SK-N-SH (cell line): Measurements from ENCODE around the gene CHD5. TPM values are rescaled to one million over a fixed set of nuclear protein-coding genes. Genes with fewer than 3 reads are reported as not detected.

Experiments
- CTCF ChIA-PET: fragments of 300-600, 350-600 bp; formaldehyde crosslinking; extraction: SDS; loops from one replicate; lab custom pipeline; 2021; lab: Yijun Ruan, JAX
- POLR2A ChIA-PET: fragments of 350-600 bp; sonication (Branson Sonifier 250); formaldehyde crosslinking; extraction: SDS; loops from one replicate; lab custom pipeline; 2020; ENCODE audit warnings: antibody characterized with exemption, inconsistent platforms; lab: Yijun Ruan, JAX
- DNase-seq: peaks from one replicate; pipeline ENCODE4 v3.0.0; 2012
- H2AFZ ChIP-seq: fragments of 200-600 bp; sonication (generic); 2 replicates; pipeline ENCODE4 v1.8.1; 2016; ENCODE audit warnings: antibody characterized with exemption, mild to moderate bottlenecking, low read depth
- H3F3A ChIP-seq: fragments of 200-600 bp; sonication (generic); replicated peaks from 2 replicates; pipeline ENCODE3; 2016; ENCODE audit warnings: antibody characterized with exemption, mild to moderate bottlenecking; ENCODE audit not compliant: insufficient read depth
- H3K27ac ChIP-seq, 2 experiments: fragments of 200-500 bp in 1 of 2; fragments of 200-600 bp in 1 of 2; sonication (Bioruptor generic) in 1 of 2; sonication (generic), shearing (Covaris generic) in 1 of 2; 2 replicates each; pipeline versions ENCODE4 v1.5.1 to v1.6.1; 2014 to 2016; ENCODE audit warnings: low read depth in 2 of 2, inconsistent platforms in 1 of 2, low read length in 1 of 2, mild to moderate bottlenecking in 1 of 2, mixed read lengths in 1 of 2
- H3K27me3 ChIP-seq: fragments of 200-600 bp; sonication (generic), shearing (Covaris generic); 2 replicates; pipeline ENCODE4 v1.6.1; 2016; ENCODE audit warnings: mixed run types; ENCODE audit not compliant: insufficient read depth
- H3K36me3 ChIP-seq, 2 experiments: fragments of 200-500 bp in 1 of 2; fragments of 200-600 bp in 1 of 2; sonication (Bioruptor generic) in 1 of 2; sonication (generic) in 1 of 2; replicated peaks in 1 of 2; 2 replicates each; pipeline versions ENCODE3 to v1.5.1; 2014 to 2016; ENCODE audit warnings: low read length in 1 of 2, mild to moderate bottlenecking in 1 of 2; ENCODE audit not compliant: insufficient read depth in 2 of 2, control insufficient read depth in 1 of 2
- H3K4me1 ChIP-seq, 2 experiments: fragments of 200-500 bp in 1 of 2; fragments of 200-600 bp in 1 of 2; sonication (Bioruptor generic) in 1 of 2; sonication (generic), shearing (Covaris generic) in 1 of 2; 2 replicates each; pipeline versions ENCODE4 v1.5.1 to v1.6.1; 2014 to 2016; ENCODE audit warnings: low read depth in 1 of 2, low read length in 1 of 2, mixed run types in 1 of 2; ENCODE audit not compliant: insufficient read depth in 2 of 2, control insufficient read depth in 1 of 2
- H3K4me2 ChIP-seq: fragments of 200-600 bp; sonication (generic), shearing (Covaris generic); 2 replicates; pipeline ENCODE4 v1.6.1; 2017; ENCODE audit warnings: mixed run types
- H3K4me3 ChIP-seq, 2 experiments: fragments of 200-500 bp in 1 of 2; fragments of 200-600 bp in 1 of 2; sonication (Bioruptor generic) in 1 of 2; sonication (generic), shearing (Covaris generic) in 1 of 2; 2 replicates each; pipeline versions ENCODE4 v1.5.1 to v1.8.1; 2014 to 2016; ENCODE audit warnings: low read depth in 2 of 2, inconsistent platforms in 1 of 2, low read length in 1 of 2, mild to moderate bottlenecking in 1 of 2, mixed read lengths in 1 of 2, moderate library complexity in 1 of 2
- H3K79me2 ChIP-seq: fragments of 200-600 bp; sonication (generic); 2 replicates; pipeline ENCODE4 v1.8.1; 2017; ENCODE audit warnings: mild to moderate bottlenecking; ENCODE audit not compliant: insufficient read depth
- H3K9ac ChIP-seq: fragments of 200-600 bp; sonication (generic); 2 replicates; pipeline ENCODE4 v1.6.1; 2017; ENCODE audit warnings: mixed run types
- H3K9me2 ChIP-seq: fragments of 200-600 bp; sonication (generic); 2 replicates; pipeline ENCODE4 v1.6.1; 2017; ENCODE audit warnings: mixed run types
- H3K9me3 ChIP-seq: fragments of 200-600 bp; sonication (generic); 2 replicates; pipeline ENCODE4 v1.6.1; 2017; ENCODE audit warnings: mixed run types, mild to moderate bottlenecking, moderate library complexity
- H4K20me1 ChIP-seq: fragments of 200-600 bp; sonication (generic); 2 replicates; pipeline ENCODE4 v1.6.1; 2017; ENCODE audit warnings: mild to moderate bottlenecking, mixed run types; ENCODE audit not compliant: insufficient read depth
- EP300 ChIP-seq, 2 experiments: IDR thresholded peaks; 2 replicates each; pipeline versions ENCODE4 v1.4.0 to v1.6.1; 2012; ENCODE audit warnings: borderline replicate concordance in 1 of 2, low read depth in 1 of 2, low read length in 1 of 2
- FOXJ3 ChIP-seq: sonication (generic); formaldehyde crosslinking; IDR thresholded peaks from 2 replicates; pipeline ENCODE4 v1.5.1; 2020; ENCODE audit warnings: mild to moderate bottlenecking, missing genetic modification reagents
- GATA2 ChIP-seq: sonication (generic); formaldehyde crosslinking; IDR thresholded peaks from 2 replicates; pipeline ENCODE4 v1.5.0; 2020; ENCODE audit warnings: mild to moderate bottlenecking, missing genetic modification reagents
- JUND ChIP-seq: IDR thresholded peaks from 2 replicates; pipeline ENCODE4 v1.4.0; 2012
- MEF2A ChIP-seq: IDR thresholded peaks from 2 replicates; pipeline ENCODE4 v1.4.0; 2012; ENCODE audit warnings: low read depth, borderline replicate concordance
- RAD21 ChIP-seq: IDR thresholded peaks from 2 replicates; pipeline ENCODE4 v1.6.1; 2012; ENCODE audit warnings: mild to moderate bottlenecking, low read length
- RFX5 ChIP-seq: IDR thresholded peaks from 2 replicates; pipeline ENCODE4 v1.6.1; 2012; ENCODE audit warnings: mild to moderate bottlenecking, improper control_type of control experiment, low read length
- SIN3A ChIP-seq: IDR thresholded peaks from 2 replicates; pipeline ENCODE4 v1.6.1; 2012; ENCODE audit warnings: low read depth, mild to moderate bottlenecking, low read length, moderate library complexity, borderline replicate concordance
- SMC3 ChIP-seq: IDR thresholded peaks from 2 replicates; pipeline ENCODE4 v1.6.1; 2012; ENCODE audit warnings: low read depth, low read length, improper control_type of control experiment
- WGBS: methylation state at CpG from one replicate; pipeline ENCODE4 v1.1.6; 2017; ENCODE audit warnings: low lambda C conversion rate; 5-methylcytosine and 5-hydroxymethylcytosine counted together
- polyA plus RNA-seq, 3 experiments: library from polyadenylated mRNA; depleted of rRNA; stranded (reverse); fragments of >200 nt; gene quantifications; 2 replicates each; pipeline ENCODE4 v1.2.3, GENCODE V29; 2012
- TF ChIP-seq, protein P1 (sequence below): IDR thresholded peaks from 2 replicates; pipeline ENCODE4 v1.4.0; 2012; ENCODE audit warnings: low read depth
- TF ChIP-seq, protein P2 (sequence below): IDR thresholded peaks from 2 replicates; pipeline ENCODE4 v1.6.1; 2012; ENCODE audit warnings: mild to moderate bottlenecking, low read depth, low read length, moderate library complexity
- TF ChIP-seq, protein P3 (sequence below): fragments of 200-600 bp; sonication (generic); IDR thresholded peaks from 2 replicates; pipeline ENCODE4 v1.6.1; 2017; ENCODE audit warnings: antibody characterized with exemption, mild to moderate bottlenecking, moderate library complexity

The CHD5 gene
- polyA plus RNA-seq, 1 of the 3 experiments (the other 2 are of a cell fraction), result 0.26 TPM

DNA sequence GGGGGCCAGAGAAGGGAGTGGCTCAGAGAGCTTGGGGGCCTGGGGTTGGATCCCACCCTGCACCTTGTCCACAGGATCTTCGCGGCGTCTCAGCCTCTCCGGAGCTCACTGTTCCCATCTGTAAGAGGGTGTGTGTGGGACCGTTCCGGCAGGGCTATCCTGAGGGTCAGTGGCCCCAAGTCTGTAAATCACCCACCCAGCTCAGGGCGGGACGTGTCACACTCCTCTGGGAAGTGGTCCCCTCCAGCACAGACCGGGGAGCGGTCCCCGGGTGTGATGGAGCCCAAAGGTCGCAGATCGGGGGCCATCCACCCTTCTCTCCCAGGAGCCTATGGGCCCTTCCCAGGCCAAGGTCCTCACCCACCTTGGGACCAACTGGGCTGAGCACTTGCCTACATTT, 94.5 kb downstream of the CHD5 start:
- H2AFZ ChIP-seq, result no peak overlapping the region
- H3K27me3 ChIP-seq, result no peaks in the 10 kb centered on the region
- H3K9ac ChIP-seq, result no peak overlapping the region
- no peak for DNase-seq
- POLR2A ChIA-PET, result no interaction called here
- H3K9me3 ChIP-seq, result no peaks in the 10 kb centered on the region
- H3K27ac ChIP-seq, result no peak overlapping the region
- no peaks in the 10 kb centered on the region for H3K36me3 ChIP-seq
- no peaks in the 10 kb centered on the region for H3F3A ChIP-seq
- H3K4me3 ChIP-seq, result no peak overlapping the region
- H3K9me2 ChIP-seq, result no peaks in the 10 kb centered on the region
- CTCF ChIA-PET, result interaction anchor here (0.7 to 5.8 kb wide), 4 partner anchors 14 to 51 kb away, joined by 5 to 47 read pairs (median 6); no protein-coding TSS in a partner anchor
- H3K4me1 ChIP-seq, result peaks cover 0 to 14% of the 10 kb centered on the region in 2 experiments; a peak in 1 of 4 replicates
- no peaks in the 10 kb centered on the region for H4K20me1 ChIP-seq
- H3K79me2 ChIP-seq, result no peaks in the 10 kb centered on the region
- TF ChIP-seq RAD21, result no peak
- no peak for TF ChIP-seq GATA2 (CRISPR knock-in tag)
- TF ChIP-seq, protein P1, sequence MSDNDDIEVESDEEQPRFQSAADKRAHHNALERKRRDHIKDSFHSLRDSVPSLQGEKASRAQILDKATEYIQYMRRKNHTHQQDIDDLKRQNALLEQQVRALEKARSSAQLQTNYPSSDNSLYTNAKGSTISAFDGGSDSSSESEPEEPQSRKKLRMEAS, result no peak
- 80% methylated on average over 4 of the region's 13 CpGs for WGBS
- H3K4me2 ChIP-seq, result no peak overlapping the region

DNA sequence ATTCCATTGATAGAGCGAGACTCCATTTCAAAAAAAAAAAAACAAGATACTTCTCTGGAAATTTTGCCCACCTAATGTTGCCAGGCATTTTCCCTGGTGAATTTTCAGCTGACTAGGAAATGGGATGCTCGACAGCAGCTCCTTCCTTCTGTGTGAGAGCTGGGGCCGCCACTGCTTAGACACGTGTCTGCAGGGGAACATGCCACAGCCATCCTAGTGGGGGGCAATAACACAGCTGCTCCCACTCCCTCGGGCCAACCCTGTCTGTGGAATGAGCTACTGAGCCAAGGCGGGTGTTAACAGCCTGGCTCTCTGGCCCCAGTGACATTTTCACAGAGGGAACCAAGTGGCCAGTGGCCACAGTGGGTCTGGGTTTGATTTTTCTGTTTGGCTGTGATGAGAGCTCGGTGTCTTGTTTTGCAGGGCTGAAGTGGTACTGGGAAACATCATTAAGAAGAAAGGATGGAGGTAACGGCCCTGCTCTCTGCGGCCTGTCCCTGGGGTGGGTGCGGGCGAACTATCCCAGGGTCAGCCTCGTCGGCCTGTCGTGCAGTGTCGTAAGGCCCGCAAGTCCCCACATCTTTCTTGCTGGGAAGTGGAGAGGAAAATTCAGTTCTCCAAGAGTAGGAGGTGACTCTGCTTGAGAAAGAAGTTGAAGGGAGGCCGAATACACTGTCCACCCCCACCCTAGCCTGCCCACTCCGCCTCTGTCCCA, 95.2 kb downstream of the CHD5 start:
- H3K4me1 ChIP-seq, result peaks cover 0 to 18% of the 10 kb centered on the region in 2 experiments; a peak in 1 of 4 replicates
- no peaks in the 10 kb centered on the region for H3K9me3 ChIP-seq
- ChIA-PET CTCF (interaction anchor here (0.7 to 5.8 kb wide), 4 partner anchors 13 to 87 kb away, joined by 3 to 47 read pairs (median 3); no protein-coding TSS in a partner anchor), POLR2A (no interaction called here)
- H3K9me2 ChIP-seq, result no peaks in the 10 kb centered on the region
- H3K27me3 ChIP-seq, result no peaks in the 10 kb centered on the region
- no peak overlapping the region for H2AFZ ChIP-seq
- no peak overlapping the region for H3K4me3 ChIP-seq
- no peak for DNase-seq
- H3K36me3 ChIP-seq, result no peaks in the 10 kb centered on the region
- H3K4me2 ChIP-seq, result no peak overlapping the region
- 68% methylated on average over 11 of the region's 18 CpGs for WGBS
- H3K9ac ChIP-seq, result no peak overlapping the region
- no peaks in the 10 kb centered on the region for H4K20me1 ChIP-seq
- H3F3A ChIP-seq, result no peaks in the 10 kb centered on the region
- TF ChIP-seq, protein P2, sequence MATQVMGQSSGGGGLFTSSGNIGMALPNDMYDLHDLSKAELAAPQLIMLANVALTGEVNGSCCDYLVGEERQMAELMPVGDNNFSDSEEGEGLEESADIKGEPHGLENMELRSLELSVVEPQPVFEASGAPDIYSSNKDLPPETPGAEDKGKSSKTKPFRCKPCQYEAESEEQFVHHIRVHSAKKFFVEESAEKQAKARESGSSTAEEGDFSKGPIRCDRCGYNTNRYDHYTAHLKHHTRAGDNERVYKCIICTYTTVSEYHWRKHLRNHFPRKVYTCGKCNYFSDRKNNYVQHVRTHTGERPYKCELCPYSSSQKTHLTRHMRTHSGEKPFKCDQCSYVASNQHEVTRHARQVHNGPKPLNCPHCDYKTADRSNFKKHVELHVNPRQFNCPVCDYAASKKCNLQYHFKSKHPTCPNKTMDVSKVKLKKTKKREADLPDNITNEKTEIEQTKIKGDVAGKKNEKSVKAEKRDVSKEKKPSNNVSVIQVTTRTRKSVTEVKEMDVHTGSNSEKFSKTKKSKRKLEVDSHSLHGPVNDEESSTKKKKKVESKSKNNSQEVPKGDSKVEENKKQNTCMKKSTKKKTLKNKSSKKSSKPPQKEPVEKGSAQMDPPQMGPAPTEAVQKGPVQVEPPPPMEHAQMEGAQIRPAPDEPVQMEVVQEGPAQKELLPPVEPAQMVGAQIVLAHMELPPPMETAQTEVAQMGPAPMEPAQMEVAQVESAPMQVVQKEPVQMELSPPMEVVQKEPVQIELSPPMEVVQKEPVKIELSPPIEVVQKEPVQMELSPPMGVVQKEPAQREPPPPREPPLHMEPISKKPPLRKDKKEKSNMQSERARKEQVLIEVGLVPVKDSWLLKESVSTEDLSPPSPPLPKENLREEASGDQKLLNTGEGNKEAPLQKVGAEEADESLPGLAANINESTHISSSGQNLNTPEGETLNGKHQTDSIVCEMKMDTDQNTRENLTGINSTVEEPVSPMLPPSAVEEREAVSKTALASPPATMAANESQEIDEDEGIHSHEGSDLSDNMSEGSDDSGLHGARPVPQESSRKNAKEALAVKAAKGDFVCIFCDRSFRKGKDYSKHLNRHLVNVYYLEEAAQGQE, result no peak
- no peak for TF ChIP-seq SIN3A
- no peak for TF ChIP-seq RFX5
- no peak for TF ChIP-seq SMC3
- TF ChIP-seq JUND, result no peak
- TF ChIP-seq, protein P1, result no peak
- no peak for TF ChIP-seq FOXJ3 (CRISPR knock-in tag)
- TF ChIP-seq, protein P3, sequence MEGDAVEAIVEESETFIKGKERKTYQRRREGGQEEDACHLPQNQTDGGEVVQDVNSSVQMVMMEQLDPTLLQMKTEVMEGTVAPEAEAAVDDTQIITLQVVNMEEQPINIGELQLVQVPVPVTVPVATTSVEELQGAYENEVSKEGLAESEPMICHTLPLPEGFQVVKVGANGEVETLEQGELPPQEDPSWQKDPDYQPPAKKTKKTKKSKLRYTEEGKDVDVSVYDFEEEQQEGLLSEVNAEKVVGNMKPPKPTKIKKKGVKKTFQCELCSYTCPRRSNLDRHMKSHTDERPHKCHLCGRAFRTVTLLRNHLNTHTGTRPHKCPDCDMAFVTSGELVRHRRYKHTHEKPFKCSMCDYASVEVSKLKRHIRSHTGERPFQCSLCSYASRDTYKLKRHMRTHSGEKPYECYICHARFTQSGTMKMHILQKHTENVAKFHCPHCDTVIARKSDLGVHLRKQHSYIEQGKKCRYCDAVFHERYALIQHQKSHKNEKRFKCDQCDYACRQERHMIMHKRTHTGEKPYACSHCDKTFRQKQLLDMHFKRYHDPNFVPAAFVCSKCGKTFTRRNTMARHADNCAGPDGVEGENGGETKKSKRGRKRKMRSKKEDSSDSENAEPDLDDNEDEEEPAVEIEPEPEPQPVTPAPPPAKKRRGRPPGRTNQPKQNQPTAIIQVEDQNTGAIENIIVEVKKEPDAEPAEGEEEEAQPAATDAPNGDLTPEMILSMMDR, result no peak
- TF ChIP-seq MEF2A, result no peak
- TF ChIP-seq EP300 (IDR thresholded peaks at IDR 0.05; ENCODE audit: borderline replicate concordance in 1 of 2, low read depth in 1 of 2, low read length in 1 of 2), result no peak
- H3K27ac ChIP-seq, result no peak overlapping the region
- no peaks in the 10 kb centered on the region for H3K79me2 ChIP-seq
